Aortic smooth muscle cell (primary cell): ENCODE results near the gene APEH. TPM values are rescaled to one million over a fixed set of nuclear protein-coding genes. Genes with fewer than 3 reads are reported as not detected.

ENCODE experiments used
- total RNA-seq: library from RNA; depleted of rRNA; stranded (reverse); fragments of >200 nt; gene quantifications from 2 replicates; pipeline ENCODE4 v1.2.3, GENCODE V29; 2014

APEH gene
- 132 and 152 TPM in 2 replicates for total RNA-seq

GRCh38 chr3:49673715-49674496 lies at the start of gene APEH:
APEH (plus strand) TSS chr3:49674351; CDS start chr3:49674402, 51 bp downstream.

GRCh38 chr3:49689046-49689907 lies 15.1 kb downstream of the APEH start, which contains the start of the genes MST1 and RNF123:
MST1 (minus strand) TSS chr3:49689474; CDS start chr3:49688691, 783 bp downstream.
RNF123 (plus strand) TSS chr3:49689557; CDS start chr3:49691166, 1,609 bp downstream.

GRCh38 chr3:49719214-49719884 lies 45.2 kb downstream of the APEH start, which contains the start of gene AMIGO3:
AMIGO3 (minus strand) TSS chr3:49719684; CDS start chr3:49719465, 219 bp downstream.

GRCh38 chr3:49723628-49724551 lies 49.7 kb downstream of the APEH start, which contains the start of gene GMPPB:
GMPPB (minus strand) TSS chr3:49723951; CDS start chr3:49723726, 225 bp downstream.

Other genes with a start within 250 kb of the APEH start
- 3.3 and 7.8 TPM in 2 replicates for gene NICN1, start 245.0 kb upstream of the APEH start, total RNA-seq
- gene DAG1, start 204.1 kb upstream of the APEH start, total RNA-seq = 49.7 and 65.7 TPM in 2 replicates
- under 0.01 and 0.06 TPM in 2 replicates for gene BSN, start 119.9 kb upstream of the APEH start, total RNA-seq
- gene MST1, start 15.1 kb downstream of the APEH start, total RNA-seq = 3.4 and 4.4 TPM in 2 replicates
- gene RNF123, start 15.2 kb downstream of the APEH start, total RNA-seq = 20.6 and 24.4 TPM in 2 replicates
- not detected in 2 replicates for gene AMIGO3, start 45.3 kb downstream of the APEH start, total RNA-seq
- gene GMPPB, start 49.6 kb downstream of the APEH start, total RNA-seq = 27.7 and 37.3 TPM in 2 replicates
- 32.8 and 34.2 TPM in 2 replicates for gene IP6K1, start 112.2 kb downstream of the APEH start, total RNA-seq
- 0.06 TPM in 1 of 2 replicates, not detected in the other for gene CDHR4, start 125.5 kb downstream of the APEH start, total RNA-seq
- gene INKA1, start 128.9 kb downstream of the APEH start, total RNA-seq = 8.7 and 20.5 TPM in 2 replicates
- 36.2 and 56.0 TPM in 2 replicates for gene UBA7, start 139.6 kb downstream of the APEH start, total RNA-seq
- gene TRAIP, start 182.2 kb downstream of the APEH start, total RNA-seq = 2.2 and 5.2 TPM in 2 replicates
- not detected in 2 replicates for gene CAMKV, start 195.6 kb downstream of the APEH start, total RNA-seq
- 0.40 and 2.0 TPM in 2 replicates for gene MST1R, start 229.5 kb downstream of the APEH start, total RNA-seq